SK-N-SH treated with all-trans-retinoic acid at 6 μM for 48 hours (cell line): ENCODE results near the gene WDR62.

Experiments
- ATAC-seq: fragments of 200-7000 bp; cut with Tn5 transposase; 3 replicates; pipeline ENCODE4 v1.9.1; 2020; ENCODE audit warnings: mild to moderate bottlenecking, moderate library complexity
- BACH2 ChIP-seq: fragments of 250-450 bp; sonication (Bioruptor Pico); IDR thresholded peaks from 2 replicates; pipeline ENCODE4 v1.9.0; 2021; ENCODE audit warnings: mild to moderate bottlenecking, borderline replicate concordance
- CREB5 ChIP-seq: fragments of 250-450 bp; sonication (Bioruptor Pico); IDR thresholded peaks from 2 replicates; pipeline ENCODE4 v1.5.1; 2020; ENCODE audit warnings: low read depth, mild to moderate bottlenecking, moderate library complexity
- CSDC2 ChIP-seq: fragments of 250-450 bp; sonication (Bioruptor Pico); IDR thresholded peaks from 2 replicates; pipeline ENCODE4 v1.5.0; 2020; ENCODE audit warnings: mild to moderate bottlenecking, moderate library complexity
- CSRNP3 ChIP-seq: fragments of 250-450 bp; sonication (Bioruptor Pico); IDR thresholded peaks from 2 replicates; pipeline ENCODE4 v1.5.1; 2021; ENCODE audit warnings: mild to moderate bottlenecking, moderate library complexity
- ESRRG ChIP-seq: fragments of 250-450 bp; sonication (Bioruptor Pico); IDR thresholded peaks from 2 replicates; pipeline ENCODE4 v1.6.1; 2021; ENCODE audit warnings: mild to moderate bottlenecking
- ISL1 ChIP-seq: fragments of 250-450 bp; sonication (Bioruptor Pico); IDR thresholded peaks from 2 replicates; pipeline ENCODE4 v2.1.2; 2022; ENCODE audit warnings: mild to moderate bottlenecking, moderate library complexity
- OSR1 ChIP-seq: fragments of 250-450 bp; sonication (Bioruptor Pico); IDR thresholded peaks from 2 replicates; pipeline ENCODE4 v1.8.0; 2022; ENCODE audit warnings: moderate library complexity, mild to moderate bottlenecking, inconsistent platforms
- PATZ1 ChIP-seq: fragments of 250-450 bp; sonication (Bioruptor Pico); IDR thresholded peaks from 2 replicates; pipeline ENCODE4 v1.8.0; 2020; ENCODE audit warnings: mild to moderate bottlenecking, moderate library complexity, borderline replicate concordance
- POU6F1 ChIP-seq: fragments of 250-450 bp; sonication (Bioruptor Pico); IDR thresholded peaks from 2 replicates; pipeline ENCODE4 v1.8.0; 2021; ENCODE audit warnings: low read depth, mild to moderate bottlenecking, moderate library complexity, borderline replicate concordance
- PPARA ChIP-seq: fragments of 250-450 bp; sonication (Bioruptor Pico); IDR thresholded peaks from 2 replicates; pipeline ENCODE4 v1.5.0; 2020; ENCODE audit warnings: mild to moderate bottlenecking, borderline replicate concordance
- RARB ChIP-seq: fragments of 250-450 bp; sonication (Bioruptor Pico); IDR thresholded peaks from 2 replicates; pipeline ENCODE4 v1.8.0; 2021; ENCODE audit warnings: mild to moderate bottlenecking, moderate library complexity
- SNAI2 ChIP-seq: fragments of 250-450 bp; sonication (Bioruptor Pico); IDR thresholded peaks from 2 replicates; pipeline ENCODE4 v1.5.0; 2020; ENCODE audit warnings: mild to moderate bottlenecking, moderate library complexity
- TCF4 ChIP-seq: fragments of 250-450 bp; sonication (Bioruptor Pico); IDR thresholded peaks from 2 replicates; pipeline ENCODE4 v1.8.0; 2021; ENCODE audit warnings: mild to moderate bottlenecking, moderate library complexity, borderline replicate concordance
- TSHZ2 ChIP-seq: fragments of 250-450 bp; sonication (Bioruptor Pico); IDR thresholded peaks from 2 replicates; pipeline ENCODE4 v1.5.0; 2020; ENCODE audit warnings: mild to moderate bottlenecking, moderate library complexity
- ZC3H10 ChIP-seq: fragments of 250-450 bp; sonication (Bioruptor Pico); IDR thresholded peaks from 2 replicates; pipeline ENCODE4 v1.5.1; 2021; ENCODE audit warnings: mild to moderate bottlenecking, moderate library complexity
- ZFP30 ChIP-seq: fragments of 450-650 bp; formaldehyde crosslinking; IDR thresholded peaks from 2 replicates; pipeline ENCODE4 v1.5.0; 2022; ENCODE audit warnings: mild to moderate bottlenecking, moderate library complexity
- ZNF565 ChIP-seq: fragments of 450-650 bp; formaldehyde crosslinking; conservative IDR thresholded peaks from 2 replicates; pipeline ENCODE4 v1.5.0; 2020; ENCODE audit warnings: low read depth, mild to moderate bottlenecking, moderate library complexity
- ZNF70 ChIP-seq: fragments of 450-650 bp; formaldehyde crosslinking; IDR thresholded peaks from 2 replicates; pipeline ENCODE4 v1.5.0; 2020; ENCODE audit warnings: mild to moderate bottlenecking, moderate library complexity
- ZNF8 ChIP-seq: fragments of 450-650 bp; formaldehyde crosslinking; IDR thresholded peaks from 2 replicates; pipeline ENCODE4 v1.5.0; 2020; ENCODE audit warnings: mild to moderate bottlenecking, moderate library complexity

Gene WDR62

GRCh38 chr19:36041831-36042230 lies 12.9 kb upstream of the WDR62 start:
- TF ChIP-seq TSHZ2 (CRISPR knock-in tag) (no peak), CSDC2 (CRISPR knock-in tag) (no peak)
- ATAC-seq: peak; percentile 70

GRCh38 chr19:36043952-36044351 lies 10.7 kb upstream of the WDR62 start:
- ATAC-seq: no peak
- TF ChIP-seq CSRNP3 (CRISPR knock-in tag) (no peak), TCF4 (CRISPR knock-in tag) (no peak), ESRRG (CRISPR knock-in tag) (no peak), SNAI2 (CRISPR knock-in tag) (no peak), ZNF70 (CRISPR knock-in tag) (no peak), BACH2 (no peak)

GRCh38 chr19:36046443-36047050 lies 8.2 kb upstream of the WDR62 start:
- ATAC-seq: no peak

GRCh38 chr19:36047835-36048234 lies 6.9 kb upstream of the WDR62 start:
- no peak for ATAC-seq
- no peak for TF ChIP-seq SNAI2 (CRISPR knock-in tag)

More at GRCh38 chr19:36046443-36047050, 8.2 kb upstream of the WDR62 start:
- TF ChIP-seq ISL1: no peak
- no peak for TF ChIP-seq ZNF8 (CRISPR knock-in tag)
- no peak for TF ChIP-seq RARB
- no peak for TF ChIP-seq ZNF565
- TF ChIP-seq CREB5 (CRISPR knock-in tag): no peak
- no peak for TF ChIP-seq ZC3H10 (CRISPR knock-in tag)
- TF ChIP-seq OSR1: no peak
- TF ChIP-seq ZFP30 (CRISPR knock-in tag): no peak

GRCh38 chr19:36049080-36049698 lies 5.5 kb upstream of the WDR62 start:
- ATAC-seq: no peak
- TF ChIP-seq PPARA (no peak), POU6F1 (CRISPR knock-in tag) (no peak), ZNF565 (no peak), OSR1 (no peak), ZNF70 (CRISPR knock-in tag) (no peak), CSDC2 (CRISPR knock-in tag) (no peak), PATZ1 (CRISPR knock-in tag) (no peak)
